ENCODE measurements around the gene MARCO.
"Not testable (repeated sequence)": the region's sequence is repeated elsewhere in the genome, so short reads cannot be mapped to it uniquely, and the experiment has no call there.

MARCO gene

DNA sequence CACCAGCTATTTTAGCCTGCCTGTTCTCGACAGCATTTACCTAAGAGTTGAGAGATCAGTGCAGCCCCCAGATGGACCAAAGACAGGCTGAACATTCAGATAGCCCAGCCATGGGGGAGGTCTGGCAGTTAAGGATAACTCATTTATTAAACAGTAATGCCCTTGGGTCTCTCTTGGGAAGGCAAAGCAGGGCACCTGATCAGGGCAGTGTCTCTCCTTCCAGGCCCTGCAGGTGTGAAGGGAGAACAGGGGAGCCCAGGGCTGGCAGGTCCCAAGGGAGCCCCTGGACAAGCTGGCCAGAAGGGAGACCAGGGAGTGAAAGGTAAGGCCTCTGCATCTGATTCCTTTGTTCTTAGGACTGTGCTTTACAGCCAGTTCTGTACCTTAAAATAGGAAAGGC, 49.6 kb downstream of the MARCO start:
- no peak for DNase-seq (ENCODE audit: low read depth, low spot score)
- no peak overlapping the region for H3K4me3 ChIP-seq (ENCODE audit: low read length)

DNA sequence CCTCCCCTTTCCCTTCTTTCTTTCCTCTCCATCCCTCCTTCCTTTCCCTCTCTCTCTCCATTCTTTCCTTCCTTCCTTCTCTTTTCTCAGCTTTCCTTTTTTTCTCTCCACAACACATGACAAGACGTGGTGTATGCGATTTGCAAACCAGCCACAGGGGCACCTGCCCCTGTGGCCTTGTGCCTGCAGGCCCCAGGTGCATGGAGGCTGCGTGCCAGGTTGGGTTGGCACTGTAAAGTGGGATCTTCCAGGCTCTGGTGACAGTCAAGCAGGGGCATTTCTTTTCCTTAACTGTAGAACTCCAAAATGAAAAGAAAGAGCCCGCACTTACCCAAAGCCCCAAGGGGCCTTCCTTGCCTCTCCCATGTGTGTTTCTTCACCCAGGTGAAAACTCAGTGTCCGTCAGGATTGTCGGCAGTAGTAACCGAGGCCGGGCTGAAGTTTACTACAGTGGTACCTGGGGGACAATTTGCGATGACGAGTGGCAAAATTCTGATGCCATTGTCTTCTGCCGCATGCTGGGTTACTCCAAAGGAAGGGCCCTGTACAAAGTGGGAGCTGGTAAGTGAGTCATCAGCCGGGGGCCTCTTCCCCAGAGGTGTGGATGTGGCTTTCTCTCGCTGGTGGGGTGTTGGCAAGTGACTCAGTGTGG, 50.9 kb downstream of the MARCO start:
- H3K4me3 ChIP-seq (ENCODE audit: low read length), result no peak overlapping the region
- no peak for DNase-seq (ENCODE audit: low read depth, low spot score)

DNA sequence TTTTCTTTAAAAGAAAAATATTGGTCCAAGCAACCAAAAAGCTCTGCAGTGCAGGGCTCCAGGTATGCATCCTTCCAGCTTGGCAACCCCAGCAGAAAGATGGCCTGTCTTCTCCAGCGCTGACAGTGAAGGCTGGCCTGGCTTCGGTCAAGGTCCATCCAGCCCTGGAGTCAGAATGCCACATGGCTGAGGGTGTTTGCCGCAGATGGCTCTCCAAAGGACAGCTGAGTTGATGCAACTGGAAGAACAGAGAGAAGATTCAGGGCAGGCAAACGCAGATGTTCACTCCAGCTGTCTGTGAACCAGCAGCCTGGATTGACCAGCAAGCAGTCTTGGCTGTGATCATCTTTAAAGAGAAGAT, 51.4 kb downstream of the MARCO start:
- no peak for DNase-seq (ENCODE audit: low read depth, low spot score)
- no peak overlapping the region for H3K4me3 ChIP-seq (ENCODE audit: low read length)

GRCh38 chr2:118994172-118994700, 52.2 kb downstream of the MARCO start:
- no peak overlapping the region for H3K4me3 ChIP-seq (ENCODE audit: low read length)
- DNase-seq (ENCODE audit: low read depth, low spot score), result no peak

DNA sequence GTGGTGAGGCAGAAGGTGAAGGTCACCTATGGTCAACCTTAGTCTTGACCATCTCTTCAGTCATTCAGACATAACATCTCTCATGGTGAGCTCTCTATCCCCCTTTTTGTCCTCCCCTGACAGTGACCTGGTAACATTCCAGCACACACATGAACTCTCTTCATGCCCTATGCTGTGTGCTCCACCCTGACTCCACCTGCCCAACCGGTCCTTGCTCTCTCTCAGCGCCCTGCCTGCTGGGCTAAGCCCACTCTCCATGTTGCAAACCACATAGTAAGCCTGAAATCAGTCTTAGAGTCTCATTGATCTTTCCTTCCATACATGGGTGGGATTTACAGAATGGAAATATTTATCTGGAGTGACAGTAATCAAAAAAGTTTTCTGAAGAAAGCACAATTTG, 52.8 kb downstream of the MARCO start:
- H3K4me3 ChIP-seq (ENCODE audit: low read length), result no peak overlapping the region
- no peak for DNase-seq (ENCODE audit: low read depth, low spot score)

GRCh38 chr2:119003856-119004255, 61.9 kb downstream of the MARCO start:
- not testable (repeated sequence) for DNase-seq (ENCODE audit: low read depth, low spot score); H3K4me3 ChIP-seq (ENCODE audit: low read length)

DNA sequence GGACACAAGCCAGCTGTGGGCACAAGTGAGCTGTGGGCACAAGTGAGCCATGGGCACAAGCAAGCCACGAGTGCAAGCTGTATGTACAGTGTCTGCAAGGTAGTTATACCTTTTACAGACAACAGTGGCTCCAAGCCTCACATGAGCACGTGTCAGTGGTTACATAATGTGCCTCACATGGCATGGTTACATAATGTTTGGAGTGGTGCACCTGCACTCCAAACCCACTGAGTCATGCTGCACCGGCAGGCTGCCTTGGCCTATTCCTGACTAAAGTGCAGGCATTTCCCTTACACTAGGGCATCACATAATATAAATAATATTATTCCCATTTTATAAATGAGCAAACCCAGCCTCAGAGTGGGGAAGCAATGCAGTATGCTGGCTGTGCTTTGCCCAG, 62.6 kb downstream of the MARCO start:
- DNase-seq (ENCODE audit: low read depth, low spot score), result no peak
- H3K4me3 ChIP-seq (ENCODE audit: low read length), result no peak overlapping the region

DNA sequence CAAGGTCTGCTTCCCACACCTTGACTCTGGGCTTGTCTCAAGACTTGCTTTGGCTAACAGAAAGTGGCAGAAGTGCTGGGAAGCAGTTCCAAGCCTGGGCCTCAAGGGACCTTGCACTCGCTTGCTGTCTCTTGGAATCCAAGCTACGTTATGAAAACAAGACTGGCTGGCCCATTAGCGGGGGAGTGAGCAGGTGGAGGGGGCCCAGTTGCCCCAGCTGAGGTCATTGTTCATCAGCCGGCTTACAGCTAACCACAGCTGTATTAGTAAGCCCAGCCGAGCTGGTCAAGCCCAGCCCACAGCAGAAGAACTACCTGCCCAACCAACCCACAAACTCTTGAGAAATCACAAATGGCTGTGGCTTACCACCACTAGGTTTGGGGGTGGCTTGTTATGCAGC, 63.1 kb downstream of the MARCO start:
- DNase-seq (ENCODE audit: low read depth, low spot score), result no peak
- no peak overlapping the region for H3K4me3 ChIP-seq (ENCODE audit: low read length)

- H3K4me3 ChIP-seq (ENCODE audit: low read length), result no peak overlapping the region
- no peak for DNase-seq (ENCODE audit: low read depth, low spot score)
Measured at GRCh38 chr2:119005555-119005954, 63.6 kb downstream of the MARCO start.

GRCh38 chr2:119006441-119006840, 64.4 kb downstream of the MARCO start:
- H3K4me3 ChIP-seq (ENCODE audit: low read length), result no peak overlapping the region
- no peak for DNase-seq (ENCODE audit: low read depth, low spot score)

- DNase-seq (ENCODE audit: low read depth, low spot score), result no peak
Measured at GRCh38 chr2:119008108-119008507, 66.1 kb downstream of the MARCO start.

GRCh38 chr2:119009110-119009509, 67.1 kb downstream of the MARCO start:
- H3K4me3 ChIP-seq (ENCODE audit: low read length), result no peak overlapping the region
- no peak for DNase-seq (ENCODE audit: low read depth, low spot score)

More at GRCh38 chr2:119008108-119008507, 66.1 kb downstream of the MARCO start:
- no peak overlapping the region for H3K4me3 ChIP-seq (ENCODE audit: low read length)

GRCh38 chr2:119010336-119010735, 68.3 kb downstream of the MARCO start:
- DNase-seq (ENCODE audit: low read depth, low spot score), result no peak
- H3K4me3 ChIP-seq (ENCODE audit: low read length), result no peak overlapping the region

- DNase-seq (ENCODE audit: low read depth, low spot score), result no peak
- no peak overlapping the region for H3K4me3 ChIP-seq (ENCODE audit: low read length)
Measured at GRCh38 chr2:119011162-119011909, 69.3 kb downstream of the MARCO start.

GRCh38 chr2:119011910-119012209, 69.9 kb downstream of the MARCO start:
- no peak for DNase-seq (ENCODE audit: low read depth, low spot score)
- H3K4me3 ChIP-seq (ENCODE audit: low read length), result no peak overlapping the region

GRCh38 chr2:119012345-119013301, 70.6 kb downstream of the MARCO start:
- no peak overlapping the region for H3K4me3 ChIP-seq (ENCODE audit: low read length)
- no peak for DNase-seq (ENCODE audit: low read depth, low spot score)

DNA sequence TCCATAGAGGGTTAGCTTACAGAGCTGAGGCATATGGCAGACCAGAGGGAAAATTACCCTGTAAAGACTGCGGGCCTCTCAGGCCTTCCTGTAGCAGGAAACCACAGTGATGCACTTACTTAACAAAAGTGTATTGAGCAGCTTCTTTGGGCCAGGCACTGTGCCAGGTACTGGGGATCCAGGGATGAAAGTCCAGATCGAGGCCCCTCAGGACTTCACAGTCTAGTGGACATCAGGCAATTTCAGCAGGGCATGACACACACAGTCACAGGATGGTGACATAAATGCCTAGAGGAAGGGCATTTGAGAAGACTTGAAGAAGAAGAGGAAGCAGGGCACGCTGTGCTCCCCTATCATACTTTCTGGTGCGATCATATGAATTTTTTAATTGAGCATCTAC, 71.7 kb downstream of the MARCO start:
- H3K4me3 ChIP-seq (ENCODE audit: low read length), result no peak overlapping the region
- DNase-seq (ENCODE audit: low read depth, low spot score), result no peak

DNA sequence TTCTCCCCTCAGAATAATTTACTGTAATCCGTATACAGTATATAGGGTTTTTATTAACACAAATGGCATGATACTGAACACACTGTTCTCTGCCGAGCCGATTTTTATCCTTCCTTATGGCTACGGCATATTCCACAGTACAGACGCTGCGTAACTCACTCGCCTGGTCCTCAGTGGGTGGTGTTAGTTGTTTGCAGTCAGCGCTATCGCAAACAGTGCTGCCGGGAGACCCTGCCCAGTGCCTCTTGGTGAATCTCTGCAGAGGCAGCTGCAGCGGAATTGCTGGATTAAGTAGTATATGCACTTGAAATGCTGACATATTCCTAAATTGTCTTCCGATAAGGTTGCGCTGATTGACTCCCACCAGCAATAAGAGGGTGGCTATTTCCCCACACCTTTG, 73.9 kb downstream of the MARCO start:
- no peak for DNase-seq (ENCODE audit: low read depth, low spot score)
- H3K4me3 ChIP-seq (ENCODE audit: low read length), result no peak overlapping the region

GRCh38 chr2:119019521-119019920, 77.5 kb downstream of the MARCO start:
- H3K4me3 ChIP-seq (ENCODE audit: low read length), result no peak overlapping the region
- no peak for DNase-seq (ENCODE audit: low read depth, low spot score)

GRCh38 chr2:119022678-119023077, 80.7 kb downstream of the MARCO start:
- no peak for DNase-seq (ENCODE audit: low read depth, low spot score)
- no peak overlapping the region for H3K4me3 ChIP-seq (ENCODE audit: low read length)

Measured in Jurkat, Clone E6-1 (cell line).